ENCODE data around the gene CDKAL1.
A peak's percentile ranks its signal among the peaks of the same experiment; 100 is the strongest.
"Not testable (repeated sequence)": the region's sequence is repeated elsewhere in the genome, so short reads cannot be mapped to it uniquely, and the experiment has no call there.

The CDKAL1 gene

GRCh38 chr6:20719980-20720379, 185.7 kb downstream of the CDKAL1 start:
- no CpG with 5 or more reads among the region's 2 CpGs for WGBS, 2 donors (ENCODE audit: extremely low coverage in 2 of 2, insufficient read length in 2 of 2, insufficient replicate concordance in 1 of 2)
- Histone ChIP-seq H3K14ac (ENCODE audit: low read length) (no peak overlapping the region), H3K4me1 (ENCODE audit: control insufficient read depth in 2 of 2, insufficient read depth in 1 of 2, low read depth in 1 of 2, low read length in 2 of 2) (no peaks in the 10 kb centered on the region), H4K91ac (ENCODE audit: low read depth, low read length, poor library complexity) (no peak overlapping the region), H2AK5ac (ENCODE audit: low read depth, low read length) (no peak overlapping the region), H3K27ac (replicated peaks; ENCODE audit: low read length) (no peak overlapping the region), H3K4ac (ENCODE audit: low read length) (no peak overlapping the region), H4K8ac (ENCODE audit: low read depth, low read length) (no peak overlapping the region), H3K4me2 (ENCODE audit: insufficient read depth, low read length, poor library complexity, severe bottlenecking) (no peak overlapping the region), H3K9me3 (replicated peaks in 1 of 2; ENCODE audit: control insufficient read depth in 2 of 2, insufficient read depth in 1 of 2, low read depth in 1 of 2, low read length in 2 of 2) (no peaks in the 10 kb centered on the region), H2BK120ac (ENCODE audit: low read depth, low read length) (no peak overlapping the region), H2BK5ac (ENCODE audit: low read length) (no peak overlapping the region), H3K9ac (ENCODE audit: low read depth, low read length, poor library complexity) (no peak overlapping the region), H3K23ac (ENCODE audit: low read depth, low read length, poor library complexity) (no peak overlapping the region), H3K79me1 (ENCODE audit: low read depth, low read length) (no peaks in the 10 kb centered on the region), H3K27me3 (ENCODE audit: control insufficient read depth in 3 of 3, insufficient read depth in 3 of 3, low read depth in 1 of 3, low read length in 3 of 3) (no peaks in the 10 kb centered on the region), H3K4me3 (ENCODE audit: low read length in 2 of 2) (no peak overlapping the region), H3K36me3 (replicated peaks in 1 of 2; ENCODE audit: control insufficient read depth in 2 of 2, insufficient read depth in 2 of 2, low read length in 2 of 2) (no peaks in the 10 kb centered on the region), H2BK12ac (ENCODE audit: low read length) (no peak overlapping the region), H2BK15ac (ENCODE audit: low read length) (no peak overlapping the region), H2AFZ (ENCODE audit: low read length) (no peak overlapping the region), H3K18ac (ENCODE audit: low read length) (no peak overlapping the region)
- DNase-seq (ENCODE audit: low spot score), result no peak

- not testable (repeated sequence) for H3K9me3 ChIP-seq (replicated peaks in 1 of 2; ENCODE audit: control insufficient read depth in 2 of 2, insufficient read depth in 1 of 2, low read depth in 1 of 2, low read length in 2 of 2); H3K4me1 ChIP-seq (ENCODE audit: control insufficient read depth in 2 of 2, insufficient read depth in 1 of 2, low read depth in 1 of 2, low read length in 2 of 2)
- WGBS, 2 donors (ENCODE audit: extremely low coverage in 2 of 2, insufficient read length in 2 of 2, insufficient replicate concordance in 1 of 2), result no CpG with 5 or more reads among the region's 3 CpGs
These were observed 186.9 kb downstream of the CDKAL1 start for GRCh38 chr6:20721121-20721520.

GRCh38 chr6:20722455-20722854, 188.2 kb downstream of the CDKAL1 start:
- no peak for DNase-seq (ENCODE audit: low spot score)
- Histone ChIP-seq H2AK5ac (ENCODE audit: low read depth, low read length) (no peak overlapping the region), H2BK5ac (ENCODE audit: low read length) (no peak overlapping the region)

More at GRCh38 chr6:20721121-20721520, 186.9 kb downstream of the CDKAL1 start:
- not testable (repeated sequence) for H2BK5ac ChIP-seq (ENCODE audit: low read length); H4K8ac ChIP-seq (ENCODE audit: low read depth, low read length); H3K27ac ChIP-seq (replicated peaks; ENCODE audit: low read length); H3K79me1 ChIP-seq (ENCODE audit: low read depth, low read length); H3K23ac ChIP-seq (ENCODE audit: low read depth, low read length, poor library complexity); H3K4ac ChIP-seq (ENCODE audit: low read length); H4K91ac ChIP-seq (ENCODE audit: low read depth, low read length, poor library complexity); H2AFZ ChIP-seq (ENCODE audit: low read length); DNase-seq (ENCODE audit: low spot score); H3K36me3 ChIP-seq (replicated peaks in 1 of 2; ENCODE audit: control insufficient read depth in 2 of 2, insufficient read depth in 2 of 2, low read length in 2 of 2); H3K27me3 ChIP-seq (ENCODE audit: control insufficient read depth in 3 of 3, insufficient read depth in 3 of 3, low read depth in 1 of 3, low read length in 3 of 3); H2AK5ac ChIP-seq (ENCODE audit: low read depth, low read length); H2BK12ac ChIP-seq (ENCODE audit: low read length); H3K14ac ChIP-seq (ENCODE audit: low read length); H3K4me2 ChIP-seq (ENCODE audit: insufficient read depth, low read length, poor library complexity, severe bottlenecking); H3K4me3 ChIP-seq (ENCODE audit: low read length in 2 of 2); H3K9ac ChIP-seq (ENCODE audit: low read depth, low read length, poor library complexity); H2BK15ac ChIP-seq (ENCODE audit: low read length); H2BK120ac ChIP-seq (ENCODE audit: low read depth, low read length); H3K18ac ChIP-seq (ENCODE audit: low read length)

GRCh38 chr6:20723236-20723635, 189.0 kb downstream of the CDKAL1 start:
- no peak overlapping the region for H3K4me3 ChIP-seq (ENCODE audit: low read length in 2 of 2)
- peak overlapping the region; percentile 11 for H3K18ac ChIP-seq (ENCODE audit: low read length)
- no peak overlapping the region for H2BK5ac ChIP-seq (ENCODE audit: low read length)
- H3K27me3 ChIP-seq (ENCODE audit: control insufficient read depth in 3 of 3, insufficient read depth in 3 of 3, low read depth in 1 of 3, low read length in 3 of 3), result no peaks in the 10 kb centered on the region
- no CpG with 5 or more reads among the region's 12 CpGs for WGBS, 2 donors (ENCODE audit: extremely low coverage in 2 of 2, insufficient read length in 2 of 2, insufficient replicate concordance in 1 of 2)
- no peak overlapping the region for H3K27ac ChIP-seq (replicated peaks; ENCODE audit: low read length)
- no peak overlapping the region for H2BK15ac ChIP-seq (ENCODE audit: low read length)
- H4K91ac ChIP-seq (ENCODE audit: low read depth, low read length, poor library complexity), result no peak overlapping the region
- H3K9me3 ChIP-seq (replicated peaks in 1 of 2; ENCODE audit: control insufficient read depth in 2 of 2, insufficient read depth in 1 of 2, low read depth in 1 of 2, low read length in 2 of 2), result no peaks in the 10 kb centered on the region
- H3K4ac ChIP-seq (ENCODE audit: low read length), result no peak overlapping the region
- no peaks in the 10 kb centered on the region for H3K4me1 ChIP-seq (ENCODE audit: control insufficient read depth in 2 of 2, insufficient read depth in 1 of 2, low read depth in 1 of 2, low read length in 2 of 2)
- H2BK12ac ChIP-seq (ENCODE audit: low read length), result no peak overlapping the region
- no peak overlapping the region for H2BK120ac ChIP-seq (ENCODE audit: low read depth, low read length)
- H3K36me3 ChIP-seq (replicated peaks in 1 of 2; ENCODE audit: control insufficient read depth in 2 of 2, insufficient read depth in 2 of 2, low read length in 2 of 2), result no peaks in the 10 kb centered on the region
- no peak overlapping the region for H2AFZ ChIP-seq (ENCODE audit: low read length)
- no peak overlapping the region for H4K8ac ChIP-seq (ENCODE audit: low read depth, low read length)
- peak overlapping the region; percentile 1 for H3K9ac ChIP-seq (ENCODE audit: low read depth, low read length, poor library complexity)
- DNase-seq (ENCODE audit: low spot score), result no peak
- H3K4me2 ChIP-seq (ENCODE audit: insufficient read depth, low read length, poor library complexity, severe bottlenecking), result no peak overlapping the region
- no peaks in the 10 kb centered on the region for H3K79me1 ChIP-seq (ENCODE audit: low read depth, low read length)
- H3K14ac ChIP-seq (ENCODE audit: low read length), result no peak overlapping the region
- no peak overlapping the region for H3K23ac ChIP-seq (ENCODE audit: low read depth, low read length, poor library complexity)
- H2AK5ac ChIP-seq (ENCODE audit: low read depth, low read length), result peak overlapping the region; percentile 25

More at GRCh38 chr6:20722455-20722854, 188.2 kb downstream of the CDKAL1 start:
- Histone ChIP-seq H4K8ac (ENCODE audit: low read depth, low read length) (no peak overlapping the region), H4K91ac (ENCODE audit: low read depth, low read length, poor library complexity) (no peak overlapping the region), H3K4me2 (ENCODE audit: insufficient read depth, low read length, poor library complexity, severe bottlenecking) (no peak overlapping the region), H3K14ac (ENCODE audit: low read length) (no peak overlapping the region), H2BK12ac (ENCODE audit: low read length) (no peak overlapping the region), H3K4me3 (ENCODE audit: low read length in 2 of 2) (no peak overlapping the region), H3K79me1 (ENCODE audit: low read depth, low read length) (no peaks in the 10 kb centered on the region), H3K36me3 (replicated peaks in 1 of 2; ENCODE audit: control insufficient read depth in 2 of 2, insufficient read depth in 2 of 2, low read length in 2 of 2) (no peaks in the 10 kb centered on the region), H2BK120ac (ENCODE audit: low read depth, low read length) (no peak overlapping the region), H3K23ac (ENCODE audit: low read depth, low read length, poor library complexity) (no peak overlapping the region), H2AFZ (ENCODE audit: low read length) (no peak overlapping the region), H3K27ac (replicated peaks; ENCODE audit: low read length) (no peak overlapping the region), H3K9ac (ENCODE audit: low read depth, low read length, poor library complexity) (no peak overlapping the region), H3K9me3 (replicated peaks in 1 of 2; ENCODE audit: control insufficient read depth in 2 of 2, insufficient read depth in 1 of 2, low read depth in 1 of 2, low read length in 2 of 2) (no peaks in the 10 kb centered on the region), H2BK15ac (ENCODE audit: low read length) (no peak overlapping the region), H3K4ac (ENCODE audit: low read length) (no peak overlapping the region), H3K18ac (ENCODE audit: low read length) (no peak overlapping the region), H3K27me3 (ENCODE audit: control insufficient read depth in 3 of 3, insufficient read depth in 3 of 3, low read depth in 1 of 3, low read length in 3 of 3) (no peaks in the 10 kb centered on the region), H3K4me1 (ENCODE audit: control insufficient read depth in 2 of 2, insufficient read depth in 1 of 2, low read depth in 1 of 2, low read length in 2 of 2) (no peaks in the 10 kb centered on the region)
- no CpG with 5 or more reads among the region's 2 CpGs for WGBS, 2 donors (ENCODE audit: extremely low coverage in 2 of 2, insufficient read length in 2 of 2, insufficient replicate concordance in 1 of 2)

All from neuronal stem cell (in vitro differentiated cells).